Heart right ventricle (tissue), 16 donors: ENCODE results near the gene NGEF. TPM values are rescaled to one million over a fixed set of nuclear protein-coding genes. Genes with fewer than 3 reads are reported as not detected.

Source experiments
- ATAC-seq, 8 donors: fragments of 200-7000 bp; cut with Tn5 transposase; one replicate each; pipeline ENCODE4 v1.9.1; 2020; ENCODE audit warnings: mild to moderate bottlenecking in 8 of 8, moderate library complexity in 8 of 8, moderate number of reproducible peaks in 1 of 8
- DNase-seq, 2 donors: peaks; one replicate each; pipeline ENCODE4 v3.0.0-alpha.2; 2020
- H3K27ac ChIP-seq, 10 donors: fragments of 200-600 bp; sonication (generic) in 2 of 10; one replicate each; pipeline versions ENCODE4 v1.5.0 to v1.8.0; 2020 to 2022; ENCODE audit warnings: mild to moderate bottlenecking in 3 of 10
- H3K27me3 ChIP-seq, 7 donors: fragments of 200-600 bp; one replicate each; pipeline ENCODE4 v1.8.0; 2021 to 2022; ENCODE audit warnings: mild to moderate bottlenecking in 2 of 7
- H3K36me3 ChIP-seq, 9 donors: fragments of 200-600 bp; sonication (generic) in 1 of 9; one replicate each; pipeline versions ENCODE4 v1.5.0 to v1.8.0; 2020 to 2022; ENCODE audit warnings: mild to moderate bottlenecking in 2 of 9
- H3K4me1 ChIP-seq, 9 donors: fragments of 200-600 bp; sonication (generic) in 1 of 9; one replicate each; pipeline versions ENCODE4 v1.5.0 to v1.8.0; 2020 to 2022; ENCODE audit warnings: mild to moderate bottlenecking in 4 of 9
- H3K4me3 ChIP-seq, 10 donors: fragments of 200-600 bp; sonication (generic) in 2 of 10; one replicate each; pipeline versions ENCODE4 v1.5.0 to v1.8.0; 2020 to 2022; ENCODE audit warnings: mild to moderate bottlenecking in 7 of 10, moderate library complexity in 2 of 10
- H3K9me3 ChIP-seq, 11 donors: fragments of 200-600 bp in 10 of 11; sonication (generic) in 2 of 11; one replicate each; pipeline versions ENCODE4 v1.5.0 to v1.8.0; 2013 to 2022; ENCODE audit warnings: mild to moderate bottlenecking in 2 of 11, control low read depth in 1 of 11, moderate library complexity in 1 of 11
- CTCF ChIP-seq, 9 donors: fragments of 200-600 bp; sonication (generic) in 2 of 9; IDR thresholded peaks; one replicate each; pipeline versions ENCODE4 v1.5.0 to v1.8.0; 2021 to 2022; ENCODE audit warnings: antibody characterized with exemption in 9 of 9, mild to moderate bottlenecking in 5 of 9, moderate library complexity in 1 of 9
- WGBS, 2 donors: extraction: QIAGEN DNeasy Blood & Tissue Kit; methylation state at CpG; one replicate each; pipeline ENCODE4 v1.1.7; 2013; ENCODE audit warnings: inconsistent platforms in 1 of 2; 5-methylcytosine and 5-hydroxymethylcytosine counted together
- intact Hi-C, 10 donors: fragments of 100-400 bp; cut with DNase I; formaldehyde crosslinking; loops; one replicate each; pipeline versions ENCODE4 v1.11.1 to v1.14.2; 2022
- polyA plus RNA-seq, 2 donors: library from polyadenylated mRNA; stranded (reverse); fragments of 200-250 nt; gene quantifications; one replicate each; pipeline ENCODE4 v1.2.3, GENCODE V29; 2013
- total RNA-seq, 10 donors: library from RNA; stranded (reverse); fragmentation: NEBNext Ultra II Directional in 3 of 10; extraction: Animal tissue kit (Norgen Biotek cat#: 25700) in 3 of 10; gene quantifications; one replicate each; pipeline versions ENCODE4 v1.2.1 to v1.2.4, GENCODE V29; 2021 to 2023
- donor health status: Arrhythmogenic right ventricular cardiomyopathy.
- donor health status: ischemic (EF 13 %, LVEDD 7.1; RV severe dilation, severe dysfunction).
- donor health status: healthy with polysubstance abuse.
- donor health status: DM: no; HTN: yes; CAD: no.
- donor health status: DM: no; HTN: no; CAD: no.
- donor health status: ischemic (EF 25% LVEDD 6.9; RV normal size, moderate dysfunction).
- donor health status: ischemic (EF 25% LVEDD 5.7; RV mildly dilated, moderate dysfunction).
- donor health status: healthy.
- donor health status: DM: yes; HTN: yes; CAD: no.
- donor health status: Ischemic cardiomyopathy.
- donor health status: ischemic (EF 35%, LVEDD 5.7; RV mildly dilated, moderate dysfunction).
- donor health status: nonischemic (EF 11% LVEDD 7.7; RV severe dilation, severe dysfunction).
- donor health status: DM: yes; HTN: yes; CAD: no.
- donor health status: PGD.
- donor health status: ischemic (EF 29% LVEDD 5.4; RV normal size, mild dysfunction).
- donor health status: nonischemic (EF 23%, LVEDD 6.1; RV moderate dilation, normal function).

The NGEF gene
- total and polyA plus RNA-seq, 12 donors: 0.27 to 0.75 (median 0.54) TPM; not detected in 3

GRCh38 chr2:232898592-232899543 lies 114.2 kb downstream of the NGEF start:
- ATAC-seq: peak in 6 of 8 donors; percentile 28 to 49 (median 38)
- intact Hi-C loops: no loop called here
- 65 to 67% methylated on average over 18 of the region's 18 CpGs for WGBS, 2 donors

GRCh38 chr2:232897598-232898408 lies 115.3 kb downstream of the NGEF start:
- Histone ChIP-seq H3K9me3 (no peaks in the 10 kb centered on the region), H3K4me3 (no peak overlapping the region), H3K36me3 (no peaks in the 10 kb centered on the region), H3K4me1 (peaks cover 0 to 17% (median 0%) of the 10 kb centered on the region in 9 donors), H3K27ac (no peak overlapping the region), H3K27me3 (peaks cover 0 to 48% (median 18%) of the 10 kb centered on the region in 7 donors)
- intact Hi-C loops: no loop called here
- no peak for ATAC-seq
- no peak for DNase-seq
- 93% methylated on average over 24 of the region's 24 CpGs for WGBS, 2 donors
- TF ChIP-seq CTCF (IDR thresholded peaks at IDR 0.05): no peak

More at GRCh38 chr2:232898592-232899543, 114.2 kb downstream of the NGEF start:
- H3K4me3 ChIP-seq: no peak overlapping the region
- peaks cover 0 to 17% (median 0%) of the 10 kb centered on the region in 9 donors for H3K4me1 ChIP-seq
- no peak overlapping the region for H3K27ac ChIP-seq
- no peak for TF ChIP-seq CTCF (IDR thresholded peaks at IDR 0.05)
- peaks cover 0 to 41% (median 18%) of the 10 kb centered on the region in 7 donors for H3K27me3 ChIP-seq
- H3K36me3 ChIP-seq: no peaks in the 10 kb centered on the region
- H3K9me3 ChIP-seq: no peaks in the 10 kb centered on the region
- no peak for DNase-seq

- Histone ChIP-seq H3K4me1 (peaks cover 0 to 12% (median 0%) of the 10 kb centered on the region in 9 donors), H3K27me3 (peaks cover 0 to 48% (median 18%) of the 10 kb centered on the region in 7 donors), H3K9me3 (no peaks in the 10 kb centered on the region), H3K36me3 (no peaks in the 10 kb centered on the region), H3K27ac (no peak overlapping the region), H3K4me3 (no peak overlapping the region)
- no peak for TF ChIP-seq CTCF (IDR thresholded peaks at IDR 0.05)
- DNase-seq (no peak), ATAC-seq (no peak)
- intact Hi-C loops: no loop called here
- 86 to 92% methylated on average over 7 to 9 of the region's 9 CpGs for WGBS, 2 donors
Observed at GRCh38 chr2:232896720-232897597, 116.1 kb downstream of the NGEF start.
